Myocyte (in vitro differentiated cells): ENCODE results near the gene PBX1. TPM values are rescaled to one million over a fixed set of nuclear protein-coding genes. Genes with fewer than 3 reads are reported as not detected.
"Not testable (repeated sequence)": the region's sequence is repeated elsewhere in the genome, so short reads cannot be mapped to it uniquely, and the experiment has no call there.

Experiments used
- DNase-seq: peaks from one replicate; pipeline ENCODE4 v3.0.0-alpha.2; 2012; ENCODE audit warnings: low read depth
- polyA plus RNA-seq: library from polyadenylated mRNA; unstranded; fragments of >200 nt; gene quantifications from one replicate; pipeline ENCODE4 v1.2.1, GENCODE V29; 2012; ENCODE audit warnings: missing spikeins
- total RNA-seq: library from RNA; depleted of rRNA; stranded (reverse); fragments of >200 nt; gene quantifications from 2 replicates; pipeline ENCODE4 v1.2.3, GENCODE V29; 2014

Gene PBX1
- 4.6 and 7.0 TPM in 2 replicates for total RNA-seq
- polyA plus RNA-seq = 4.6 TPM

- peak; percentile 98 for DNase-seq
Measured at GRCh38 chr1:164558461-164559341, at the start of gene PBX1. Gene PBX1 (plus strand): TSS chr1:164559184.

GRCh38 chr1:164510435-164510834, 48.5 kb upstream of the PBX1 start:
- no peak for DNase-seq

- DNase-seq = peak; percentile 6
Measured at GRCh38 chr1:164511001-164511705, 47.8 kb upstream of the PBX1 start.

GRCh38 chr1:164515231-164515630, 43.8 kb upstream of the PBX1 start:
- DNase-seq = peak; percentile 29

GRCh38 chr1:164515711-164516331, 43.2 kb upstream of the PBX1 start:
- peak; percentile 24 for DNase-seq

- no peak for DNase-seq
Measured at GRCh38 chr1:164516591-164516990, 42.4 kb upstream of the PBX1 start.

GRCh38 chr1:164518692-164519332, 40.2 kb upstream of the PBX1 start:
- DNase-seq = no peak

GRCh38 chr1:164519426-164519825, 39.6 kb upstream of the PBX1 start:
- DNase-seq = no peak

- DNase-seq = no peak
Measured at GRCh38 chr1:164524810-164525209, 34.2 kb upstream of the PBX1 start.

- DNase-seq = no peak
Measured at GRCh38 chr1:164534863-164535610, 23.9 kb upstream of the PBX1 start.

- not testable (repeated sequence) for DNase-seq
Measured at GRCh38 chr1:164552463-164552988, 6.5 kb upstream of the PBX1 start.

- DNase-seq = no peak
Measured at GRCh38 chr1:164557270-164557669, 1.7 kb upstream of the PBX1 start.

GRCh38 chr1:164559342-164560051, 513 bp downstream of the PBX1 start:
- peak; percentile 22 for DNase-seq

GRCh38 chr1:164560121-164560541, 1.1 kb downstream of the PBX1 start:
- no peak for DNase-seq

- DNase-seq = no peak
Measured at GRCh38 chr1:164560556-164560955, 1.6 kb downstream of the PBX1 start.

- DNase-seq = no peak
Measured at GRCh38 chr1:164561007-164561406, 2.0 kb downstream of the PBX1 start.

- no peak for DNase-seq
Measured at GRCh38 chr1:164561472-164561871, 2.5 kb downstream of the PBX1 start.

- no peak for DNase-seq
Measured at GRCh38 chr1:164562061-164562460, 3.1 kb downstream of the PBX1 start.

- no peak for DNase-seq
Measured at GRCh38 chr1:164562511-164562910, 3.5 kb downstream of the PBX1 start.
